ENCODE data around the gene UFD1.

DNA sequence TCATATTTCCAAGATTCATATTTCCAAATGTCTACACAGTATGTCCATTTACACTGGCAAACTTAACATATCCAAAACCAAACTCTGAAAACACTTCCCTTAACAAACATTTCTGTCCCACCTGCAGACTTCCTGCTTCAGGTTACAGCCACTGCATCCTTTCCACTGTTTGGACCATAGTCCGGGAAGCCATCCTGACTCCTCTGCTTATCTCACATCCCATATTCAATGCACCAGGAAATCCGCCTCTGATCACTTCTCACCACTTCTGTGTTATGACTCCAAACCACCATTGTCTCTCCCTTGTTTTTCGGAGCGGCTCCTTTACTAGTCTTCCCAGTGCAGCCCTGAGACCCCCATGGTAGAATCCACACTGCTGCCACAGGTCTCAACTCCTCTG is 77.5 kb downstream of the UFD1 start:
- TF ChIP-seq EZH2 (IDR thresholded peaks at IDR 0.05; ENCODE audit: borderline replicate concordance, low read length) = no peak
- TF ChIP-seq, protein P1, sequence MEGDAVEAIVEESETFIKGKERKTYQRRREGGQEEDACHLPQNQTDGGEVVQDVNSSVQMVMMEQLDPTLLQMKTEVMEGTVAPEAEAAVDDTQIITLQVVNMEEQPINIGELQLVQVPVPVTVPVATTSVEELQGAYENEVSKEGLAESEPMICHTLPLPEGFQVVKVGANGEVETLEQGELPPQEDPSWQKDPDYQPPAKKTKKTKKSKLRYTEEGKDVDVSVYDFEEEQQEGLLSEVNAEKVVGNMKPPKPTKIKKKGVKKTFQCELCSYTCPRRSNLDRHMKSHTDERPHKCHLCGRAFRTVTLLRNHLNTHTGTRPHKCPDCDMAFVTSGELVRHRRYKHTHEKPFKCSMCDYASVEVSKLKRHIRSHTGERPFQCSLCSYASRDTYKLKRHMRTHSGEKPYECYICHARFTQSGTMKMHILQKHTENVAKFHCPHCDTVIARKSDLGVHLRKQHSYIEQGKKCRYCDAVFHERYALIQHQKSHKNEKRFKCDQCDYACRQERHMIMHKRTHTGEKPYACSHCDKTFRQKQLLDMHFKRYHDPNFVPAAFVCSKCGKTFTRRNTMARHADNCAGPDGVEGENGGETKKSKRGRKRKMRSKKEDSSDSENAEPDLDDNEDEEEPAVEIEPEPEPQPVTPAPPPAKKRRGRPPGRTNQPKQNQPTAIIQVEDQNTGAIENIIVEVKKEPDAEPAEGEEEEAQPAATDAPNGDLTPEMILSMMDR (conservative IDR thresholded peaks at IDR 0.05 in 1 of 2, IDR thresholded peaks at IDR 0.05 in 1 of 2; ENCODE audit: extremely low read depth in 1 of 2, insufficient read depth in 1 of 2, low read depth in 1 of 2, low read length in 2 of 2) = no peak
